Skeletal muscle tissue (tissue), 4 donors: Measurements from ENCODE around the gene ZBTB25. TPM values are rescaled to one million over a fixed set of nuclear protein-coding genes. Genes with fewer than 3 reads are reported as not detected.
A peak's percentile ranks its signal among the peaks of the same experiment; 100 is the strongest.

ENCODE experiments used
- H3K27ac ChIP-seq: one replicate; pipeline ENCODE4 v1.7.0; 2013; ENCODE audit warnings: mild to moderate bottlenecking, low read depth, low read length, inconsistent platforms
- H3K27me3 ChIP-seq, 3 donors: one replicate each; pipeline ENCODE4 v1.7.0; 2013; ENCODE audit warnings: low read length in 3 of 3; ENCODE audit not compliant: control insufficient read depth in 3 of 3, insufficient read depth in 3 of 3
- H3K36me3 ChIP-seq, 3 donors: one replicate each; pipeline ENCODE4 v1.7.0; 2013; ENCODE audit warnings: low read length in 3 of 3; ENCODE audit not compliant: control insufficient read depth in 3 of 3, insufficient read depth in 3 of 3
- H3K4me1 ChIP-seq, 3 donors: one replicate each; pipeline ENCODE4 v1.7.0; 2013; ENCODE audit warnings: low read length in 3 of 3, mild to moderate bottlenecking in 3 of 3; ENCODE audit not compliant: control insufficient read depth in 3 of 3, insufficient read depth in 3 of 3
- H3K4me3 ChIP-seq, 3 donors: one replicate each; pipeline ENCODE4 v1.7.0; 2013; ENCODE audit warnings: low read length in 3 of 3
- H3K9ac ChIP-seq, 3 donors: one replicate each; pipeline ENCODE4 v1.7.0; 2013; ENCODE audit warnings: low read length in 3 of 3, mild to moderate bottlenecking in 3 of 3, moderate library complexity in 2 of 3, low read depth in 1 of 3
- H3K9me3 ChIP-seq, 3 donors: one replicate each; pipeline ENCODE4 v1.7.0; 2013; ENCODE audit warnings: low read length in 3 of 3; ENCODE audit not compliant: control insufficient read depth in 3 of 3
- total RNA-seq: library from RNA; depleted of rRNA; stranded (reverse); fragments of >200 nt; gene quantifications from one replicate; pipeline ENCODE4 v1.2.3, GENCODE V29; 2014
- donor health status: Osteomylitis.

The ZBTB25 gene
- total RNA-seq, 1 donor from 2014 or later, result 5.7 TPM

- H3K4me3 ChIP-seq, result peak overlapping the region; percentile 82 to 95 (median 93)
- peaks cover 29 to 61% (median 39%) of the 10 kb centered on the region in 3 donors for H3K4me1 ChIP-seq
- H3K9me3 ChIP-seq, result no peaks in the 10 kb centered on the region
- H3K9ac ChIP-seq, result peak overlapping the region; percentile 96 to 99 (median 99)
- H3K27me3 ChIP-seq, result no peaks in the 10 kb centered on the region
- H3K36me3 ChIP-seq, result no peaks in the 10 kb centered on the region
- H3K27ac ChIP-seq, result peak overlapping the region; percentile 99
These were observed 678 bp downstream of the ZBTB25 start for GRCh38 chr14:64502887-64503433.

GRCh38 chr14:64502456-64502855 lies 1.2 kb downstream of the ZBTB25 start:
- peak overlapping the region; percentile 96 to 99 (median 99) for H3K9ac ChIP-seq
- peak overlapping the region; percentile 82 to 95 (median 93) for H3K4me3 ChIP-seq
- peak overlapping the region; percentile 99 for H3K27ac ChIP-seq
- no peaks in the 10 kb centered on the region for H3K36me3 ChIP-seq
- peaks cover 25 to 59% (median 34%) of the 10 kb centered on the region in 3 donors for H3K4me1 ChIP-seq
- no peaks in the 10 kb centered on the region for H3K27me3 ChIP-seq
- no peaks in the 10 kb centered on the region for H3K9me3 ChIP-seq

GRCh38 chr14:64501411-64502171 lies 2.0 kb downstream of the ZBTB25 start:
- Histone ChIP-seq H3K4me1 (peaks cover 22 to 50% (median 29%) of the 10 kb centered on the region in 3 donors), H3K9me3 (no peaks in the 10 kb centered on the region), H3K9ac (peak overlapping the region; percentile 96 to 99 (median 99)), H3K27me3 (no peaks in the 10 kb centered on the region), H3K36me3 (no peaks in the 10 kb centered on the region), H3K4me3 (peak overlapping the region; percentile 82 to 95 (median 93)), H3K27ac (peak overlapping the region; percentile 99)

GRCh38 chr14:64500088-64500487 lies 3.5 kb downstream of the ZBTB25 start:
- no peaks in the 10 kb centered on the region for H3K9me3 ChIP-seq
- H3K9ac ChIP-seq, result peak overlapping the region in 1 of 3 donors; percentile 26
- H3K27me3 ChIP-seq, result no peaks in the 10 kb centered on the region
- no peaks in the 10 kb centered on the region for H3K36me3 ChIP-seq
- H3K27ac ChIP-seq, result no peak overlapping the region
- H3K4me1 ChIP-seq, result peaks cover 20 to 38% (median 20%) of the 10 kb centered on the region in 3 donors
- no peak overlapping the region for H3K4me3 ChIP-seq

- Histone ChIP-seq H3K4me1 (peaks cover 8 to 22% (median 11%) of the 10 kb centered on the region in 3 donors), H3K27ac (no peak overlapping the region)
These were observed 6.9 kb downstream of the ZBTB25 start for GRCh38 chr14:64496764-64497163.

GRCh38 chr14:64495252-64495651 lies 8.4 kb downstream of the ZBTB25 start:
- H3K36me3 ChIP-seq, result no peaks in the 10 kb centered on the region
- H3K4me3 ChIP-seq, result no peak overlapping the region
- H3K27ac ChIP-seq, result no peak overlapping the region
- no peaks in the 10 kb centered on the region for H3K27me3 ChIP-seq
- H3K4me1 ChIP-seq, result peaks cover 0 to 15% (median 10%) of the 10 kb centered on the region in 3 donors
- H3K9ac ChIP-seq, result no peak overlapping the region
- no peaks in the 10 kb centered on the region for H3K9me3 ChIP-seq

More at GRCh38 chr14:64496764-64497163, 6.9 kb downstream of the ZBTB25 start:
- Histone ChIP-seq H3K27me3 (no peaks in the 10 kb centered on the region), H3K36me3 (no peaks in the 10 kb centered on the region), H3K4me3 (no peak overlapping the region), H3K9ac (no peak overlapping the region), H3K9me3 (no peaks in the 10 kb centered on the region)

GRCh38 chr14:64493455-64493854 lies 10.2 kb downstream of the ZBTB25 start:
- Histone ChIP-seq H3K4me1 (peaks cover 0 to 11% (median 10%) of the 10 kb centered on the region in 3 donors), H3K36me3 (peaks cover 0 to 1% (median 0%) of the 10 kb centered on the region in 3 donors), H3K27me3 (no peaks in the 10 kb centered on the region), H3K9me3 (no peaks in the 10 kb centered on the region), H3K4me3 (no peak overlapping the region), H3K9ac (no peak overlapping the region), H3K27ac (no peak overlapping the region)

GRCh38 chr14:64491637-64492036 lies 12.0 kb downstream of the ZBTB25 start:
- no peaks in the 10 kb centered on the region for H3K27me3 ChIP-seq
- peaks cover 2 to 17% (median 16%) of the 10 kb centered on the region in 3 donors for H3K36me3 ChIP-seq
- no peak overlapping the region for H3K9ac ChIP-seq
- no peak overlapping the region for H3K4me3 ChIP-seq
- no peaks in the 10 kb centered on the region for H3K9me3 ChIP-seq
- no peak overlapping the region for H3K27ac ChIP-seq
- H3K4me1 ChIP-seq, result peaks cover 2 to 6% (median 4%) of the 10 kb centered on the region in 3 donors

- H3K4me3 ChIP-seq, result no peak overlapping the region
- no peaks in the 10 kb centered on the region for H3K9me3 ChIP-seq
- H3K9ac ChIP-seq, result no peak overlapping the region
- H3K36me3 ChIP-seq, result peaks cover 2 to 22% (median 17%) of the 10 kb centered on the region in 3 donors
- peaks cover 2 to 6% (median 4%) of the 10 kb centered on the region in 3 donors for H3K4me1 ChIP-seq
- H3K27me3 ChIP-seq, result no peaks in the 10 kb centered on the region
- no peak overlapping the region for H3K27ac ChIP-seq
These were observed 15.0 kb downstream of the ZBTB25 start for GRCh38 chr14:64488590-64489099.
